Activated T-helper 1 cell treated with anti-CD3 and anti-CD28 coated beads, Interleukin-2, amount 50 U/mL, for 16 hours (primary cell): ENCODE data around the gene PPY.
"Not testable (repeated sequence)": the region's sequence is repeated elsewhere in the genome, so short reads cannot be mapped to it uniquely, and the experiment has no call there.

Source experiments
- DNase-seq, 2 donors: peaks; one replicate each; pipeline ENCODE4 v3.0.0-alpha.2; 2020; ENCODE audit warnings: low read depth in 1 of 2, low spot score in 1 of 2

Gene PPY

DNA sequence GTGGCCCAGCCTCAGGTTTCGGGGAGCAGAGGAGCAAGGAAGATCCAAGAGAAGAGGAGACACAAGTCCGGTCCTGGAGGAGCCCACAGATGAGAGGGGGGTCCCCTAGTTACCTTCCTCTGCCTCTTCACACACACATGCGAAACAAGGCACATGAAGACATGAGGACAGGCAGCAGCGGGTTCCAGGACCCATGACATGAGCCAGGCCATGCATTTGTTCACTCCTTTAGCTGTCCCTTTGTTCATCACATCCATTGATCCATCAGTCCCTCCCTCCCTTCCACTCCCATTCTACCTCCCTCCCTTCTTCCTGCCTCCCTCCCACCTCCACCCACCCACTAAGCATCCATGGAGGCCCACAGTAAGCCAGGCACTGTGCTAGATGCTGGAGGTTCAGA lies 9.4 kb downstream of the PPY start:
- no peak for DNase-seq

DNA sequence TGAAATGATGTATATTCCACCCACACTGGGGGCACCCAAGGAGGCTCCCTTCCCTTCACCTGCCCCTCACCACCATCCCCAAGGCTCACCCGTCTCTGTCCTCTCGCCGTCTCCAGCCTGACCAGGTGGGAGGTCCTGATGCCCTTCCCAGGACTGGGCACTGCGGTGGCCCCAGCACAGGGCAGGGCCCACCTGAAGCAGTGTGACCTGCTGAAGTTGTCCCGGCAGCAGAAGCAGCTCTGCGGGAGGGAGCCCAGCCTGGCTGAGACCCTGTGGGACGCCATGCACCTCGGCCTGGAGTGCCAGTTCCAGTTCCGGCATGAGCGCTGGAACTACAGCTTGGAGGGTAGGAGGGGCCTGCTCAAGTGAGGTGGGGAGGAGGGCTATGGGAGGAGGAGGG lies 9.9 kb downstream of the PPY start:
- DNase-seq = no peak

DNA sequence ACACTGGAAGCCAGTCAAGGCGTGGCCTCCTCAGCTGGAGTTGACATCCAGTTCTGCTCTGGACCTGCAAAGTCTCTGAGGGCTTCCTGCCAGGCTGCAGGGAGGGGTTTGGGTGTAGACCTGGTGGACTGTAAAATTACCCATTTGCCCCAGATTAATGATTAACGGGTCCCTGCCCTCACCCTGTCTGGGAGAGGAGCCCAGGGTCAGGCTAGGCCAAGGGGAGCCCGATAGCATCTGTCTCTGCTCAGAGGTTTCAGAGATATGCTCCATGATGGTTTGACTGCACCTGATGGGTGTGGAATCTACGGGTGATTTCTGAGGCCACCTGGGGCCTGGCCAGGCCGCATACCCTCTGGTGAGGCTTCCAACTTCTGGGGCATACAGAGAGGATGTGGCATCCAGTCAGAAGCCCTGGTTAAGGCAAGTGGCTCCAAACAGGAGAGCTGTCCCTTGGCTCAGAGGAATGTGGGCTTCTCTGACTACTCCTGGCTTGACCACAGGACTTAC lies 11.2 kb downstream of the PPY start:
- DNase-seq = no peak

DNA sequence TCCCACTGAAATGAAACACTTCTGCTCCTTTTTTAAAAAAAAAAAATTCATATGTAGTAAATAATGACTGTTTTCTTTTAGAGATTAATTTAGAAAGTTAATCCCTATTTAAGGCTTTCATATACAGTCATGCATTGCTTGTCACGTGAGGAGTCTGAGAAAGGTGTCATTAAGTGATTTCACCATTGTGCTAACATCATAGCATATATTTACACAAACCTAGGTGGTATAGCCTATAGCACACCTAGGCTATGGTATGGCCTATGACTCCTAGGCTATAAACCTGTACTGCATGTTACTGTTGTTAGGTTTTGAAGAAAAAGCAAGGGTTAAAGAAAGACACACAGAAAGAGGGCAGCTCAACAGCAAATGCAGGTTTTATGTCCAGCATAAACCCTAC lies 13.7 kb downstream of the PPY start:
- DNase-seq = no peak

DNA sequence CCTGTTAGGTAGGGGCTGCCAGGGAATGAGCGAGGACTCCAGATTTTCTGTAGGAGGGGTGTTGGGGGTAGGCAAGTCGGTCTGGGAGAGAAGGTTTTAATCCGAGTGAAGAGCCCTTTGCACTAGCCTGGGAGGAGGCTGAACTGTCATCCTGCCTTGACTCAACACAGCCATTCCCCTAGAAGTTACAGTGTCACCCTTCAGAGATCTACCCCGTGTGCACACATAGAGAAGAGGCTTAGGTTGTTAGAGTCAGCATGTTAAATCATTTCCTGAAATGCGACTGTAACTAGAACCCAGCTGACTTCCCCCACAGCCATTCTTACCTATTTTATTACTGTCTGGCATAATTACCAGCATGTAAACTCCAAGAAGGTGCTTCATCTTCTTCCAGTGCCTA lies 14.3 kb downstream of the PPY start:
- not testable (repeated sequence) for DNase-seq

DNA sequence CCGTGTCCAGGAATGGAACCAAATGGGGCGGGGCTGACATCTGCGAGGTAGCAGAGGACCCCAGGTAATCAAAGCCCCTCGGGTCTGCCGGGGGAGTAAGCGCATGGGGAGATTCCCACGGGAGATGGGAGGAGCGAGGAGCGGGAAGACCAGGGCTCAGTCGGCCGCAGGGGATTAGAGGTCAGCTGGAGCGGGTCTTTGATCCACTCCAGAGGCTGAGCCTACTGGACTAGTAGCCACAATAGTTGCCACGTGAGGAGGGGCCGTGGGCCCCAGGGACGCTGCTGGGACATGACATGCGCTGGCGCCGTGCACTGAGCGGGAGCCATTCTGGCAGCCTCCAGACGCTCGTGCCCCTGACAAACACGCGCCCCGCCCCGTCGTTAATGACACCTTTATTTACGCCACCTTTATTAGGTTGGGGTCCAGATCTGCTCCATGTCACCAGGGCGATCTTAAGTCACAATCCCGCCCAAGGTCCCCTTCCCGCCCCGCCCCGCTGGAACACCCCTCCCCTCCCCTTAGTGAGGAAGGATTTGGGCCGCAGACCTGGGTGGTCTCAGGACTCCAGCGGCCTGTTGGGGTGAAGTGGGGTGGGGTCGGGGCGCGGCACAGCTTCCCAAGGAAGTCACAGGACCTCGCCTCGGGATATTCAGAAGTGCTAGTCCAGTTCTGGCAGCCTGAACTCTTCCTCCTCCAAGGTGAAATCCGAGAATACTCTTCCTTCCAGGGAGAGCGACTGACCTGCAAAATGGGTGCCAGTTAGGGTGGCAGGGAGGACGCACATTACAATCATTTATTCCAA lies 15.0 kb downstream of the PPY start:
- no peak for DNase-seq

DNA sequence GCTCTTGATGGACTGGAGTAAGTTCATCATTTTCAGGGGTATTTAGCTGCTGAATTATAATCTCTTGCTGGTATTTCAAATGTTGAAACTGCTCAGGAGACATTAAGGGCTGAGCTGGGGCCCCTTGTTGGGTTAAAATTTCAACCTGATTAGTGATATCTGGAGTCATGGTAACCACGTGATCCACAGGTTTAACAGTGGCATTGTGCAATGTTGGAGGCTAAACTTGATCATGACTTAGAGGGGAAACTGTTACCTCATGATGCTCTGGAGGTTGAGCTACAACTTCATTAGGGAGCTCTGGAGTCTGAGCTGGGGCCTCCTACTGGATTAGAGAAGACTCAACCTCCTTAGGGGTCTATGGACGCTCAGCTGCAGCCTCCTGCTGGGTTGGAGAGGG lies 17.7 kb downstream of the PPY start:
- no peak for DNase-seq

DNA sequence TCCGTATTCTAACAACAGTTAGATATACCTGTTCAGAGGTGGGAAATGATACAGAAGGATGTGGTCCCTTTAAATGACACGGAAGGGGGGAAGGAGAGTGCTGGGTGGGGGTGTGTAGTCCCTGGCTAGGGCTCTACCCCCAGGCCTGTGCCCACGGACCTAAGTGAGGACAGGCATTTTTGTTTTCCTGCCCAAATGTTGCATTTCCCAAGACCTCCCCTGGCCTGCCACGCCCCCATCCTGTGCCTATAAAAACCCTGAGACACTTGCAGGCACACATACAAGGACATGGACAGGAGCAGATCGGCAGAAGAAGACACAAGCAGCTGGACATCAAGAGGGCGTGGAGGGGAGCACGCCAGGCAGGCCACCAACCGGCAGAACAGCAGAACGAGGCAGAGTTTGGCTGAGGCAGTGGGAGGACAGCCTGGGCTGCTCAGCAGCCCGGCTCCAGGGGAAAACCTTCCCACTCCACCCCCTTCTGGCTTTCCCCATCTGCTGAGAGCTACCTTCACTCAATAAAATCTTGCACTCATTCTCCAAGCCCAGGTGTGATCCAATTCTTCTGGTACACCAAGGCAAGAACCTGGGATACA lies 21.7 kb downstream of the PPY start:
- no peak for DNase-seq

DNA sequence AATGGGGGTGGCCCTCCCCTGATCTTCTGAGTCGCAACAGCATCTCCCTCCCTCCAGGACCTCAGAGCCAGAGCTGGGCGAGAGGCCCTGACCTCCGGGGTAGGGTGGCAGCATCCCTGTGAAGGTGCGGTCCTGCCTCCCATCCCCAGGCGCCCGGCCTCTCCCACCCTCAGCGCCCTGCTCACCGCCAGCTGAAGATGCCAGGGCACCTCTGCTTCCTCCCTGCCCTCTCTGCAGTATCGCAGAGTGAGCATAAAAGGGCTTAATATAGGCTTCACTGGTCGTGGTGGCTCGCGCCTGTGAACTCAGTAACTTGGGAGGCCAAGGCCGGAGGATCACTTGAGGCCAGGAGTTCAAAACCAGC lies 24.3 kb downstream of the PPY start:
- DNase-seq = no peak

DNA sequence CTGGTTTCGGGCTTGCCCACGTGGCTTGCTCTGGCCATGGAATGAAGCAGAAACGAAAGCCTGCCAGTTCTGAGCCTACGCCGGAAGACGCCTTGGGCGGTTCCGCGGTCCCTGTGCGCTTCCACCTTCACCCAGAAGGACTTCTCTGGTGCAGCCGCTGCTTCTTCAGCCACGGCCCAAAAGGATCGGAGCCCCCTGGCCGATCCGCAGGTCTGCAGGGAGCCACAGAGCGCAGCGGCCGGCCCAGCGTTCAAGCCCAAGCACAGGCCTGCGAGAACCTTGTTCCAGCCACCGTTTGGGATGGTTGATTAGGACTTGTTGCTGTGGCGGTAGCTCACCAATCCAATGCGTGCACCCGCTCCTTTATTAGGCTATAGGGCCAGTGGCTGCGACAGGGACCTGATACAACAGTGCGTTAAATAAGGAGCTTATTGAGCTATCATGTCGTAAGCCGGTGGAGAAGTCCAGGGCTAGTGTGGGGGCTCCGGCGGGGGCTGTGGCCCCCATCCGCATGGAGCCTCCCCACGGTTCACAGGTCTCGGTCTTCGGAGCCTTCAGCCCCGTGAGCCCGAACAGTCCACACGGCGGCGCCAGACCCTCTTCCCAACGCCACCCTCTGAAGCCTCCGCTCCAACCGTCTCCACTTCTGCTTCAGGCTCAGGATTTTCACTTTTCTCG lies 24.8 kb downstream of the PPY start:
- peak in 1 of 2 donors; percentile 22 for DNase-seq

DNA sequence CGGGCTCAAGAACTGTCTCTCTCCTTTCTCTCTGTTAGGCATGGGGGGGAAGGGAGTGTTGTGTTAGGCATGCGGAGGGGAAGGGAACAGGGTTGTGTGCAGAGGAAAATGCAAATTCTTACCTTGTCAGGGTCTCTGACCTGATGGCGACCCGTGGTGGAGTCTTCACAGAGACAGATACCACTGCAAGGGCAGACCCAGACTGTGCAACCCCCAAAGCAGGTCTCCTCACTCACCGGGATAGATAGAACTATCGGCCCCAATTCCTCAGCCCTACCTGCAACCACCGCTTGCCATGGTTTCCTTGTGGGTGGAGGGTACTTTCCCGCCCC lies 25.3 kb downstream of the PPY start:
- DNase-seq = no peak

DNA sequence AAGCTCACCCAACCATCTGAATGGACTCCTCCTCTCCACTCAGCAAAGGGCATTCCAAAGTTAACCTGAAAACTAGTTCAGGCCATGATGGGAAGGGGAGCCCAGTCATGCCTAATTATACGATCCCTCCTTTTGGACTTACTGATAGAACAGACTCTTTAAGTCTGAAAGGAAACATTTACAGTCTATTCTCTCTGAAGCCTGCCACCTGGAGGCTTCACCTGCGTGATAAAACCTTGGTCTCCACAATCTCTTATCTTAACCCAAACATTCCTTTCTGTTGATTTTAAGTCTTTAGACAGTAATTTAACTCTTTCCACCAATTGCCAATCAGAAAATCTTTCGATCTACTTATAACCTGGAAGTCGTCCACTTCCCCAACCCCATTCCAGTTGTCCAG lies 25.9 kb downstream of the PPY start:
- no peak for DNase-seq

DNA sequence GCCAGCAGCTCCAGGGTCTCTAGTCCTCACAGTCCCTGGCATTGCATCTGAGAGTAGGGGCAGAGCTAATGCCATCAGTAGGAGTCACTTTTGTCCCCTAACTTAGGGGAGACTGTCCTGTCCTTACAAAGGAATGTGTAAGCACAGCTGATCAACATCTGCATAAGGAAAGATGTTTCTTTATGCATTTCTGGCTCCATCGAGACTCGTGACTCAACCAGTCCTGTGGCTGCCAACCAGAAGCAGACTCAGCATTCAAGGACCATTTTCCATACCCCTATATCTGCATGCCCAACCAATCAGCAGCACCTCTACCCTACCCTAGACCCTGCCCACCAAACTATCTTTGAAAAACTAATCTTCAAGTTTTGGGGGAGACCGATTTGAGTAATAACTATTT lies 26.7 kb downstream of the PPY start:
- no peak for DNase-seq

DNA sequence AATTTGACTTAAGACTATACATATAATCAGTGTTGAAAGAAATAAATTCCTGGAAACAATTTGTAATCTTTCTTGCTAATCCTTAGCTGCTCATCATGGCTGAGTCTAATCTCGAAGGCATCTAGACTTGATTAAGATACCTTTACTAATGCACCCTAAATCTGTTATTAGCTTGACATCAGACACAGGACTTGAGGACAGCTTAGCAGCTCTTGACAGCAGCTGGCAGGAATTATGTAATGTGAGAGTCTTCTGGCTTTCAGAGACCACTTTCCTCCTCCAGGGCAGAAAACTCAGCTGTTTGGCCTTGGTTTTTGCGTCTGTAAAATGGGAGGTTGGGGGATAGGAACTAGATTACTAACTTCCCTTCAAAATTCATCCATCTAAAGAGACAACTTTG lies 27.8 kb downstream of the PPY start:
- no peak for DNase-seq

DNA sequence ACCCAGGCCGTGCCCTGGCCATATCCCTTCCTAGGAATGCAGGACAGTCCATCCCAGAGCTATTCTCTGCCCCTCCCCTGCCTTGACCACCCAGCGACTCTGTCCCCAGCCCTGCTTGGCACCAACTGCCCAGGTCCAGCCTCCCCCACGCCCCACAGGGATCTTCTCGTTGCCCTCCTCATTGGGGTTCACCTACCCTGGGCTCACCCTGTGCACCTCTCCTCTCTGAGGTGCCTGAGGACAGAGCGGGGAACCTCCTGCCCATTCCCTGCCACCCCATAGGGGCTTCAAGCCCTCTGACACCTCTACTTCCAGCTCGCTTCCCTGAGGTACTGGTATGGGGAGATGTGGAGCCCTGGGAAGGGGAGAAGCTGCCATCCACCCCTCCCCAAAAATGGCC lies 28.7 kb downstream of the PPY start:
- DNase-seq = no peak

DNA sequence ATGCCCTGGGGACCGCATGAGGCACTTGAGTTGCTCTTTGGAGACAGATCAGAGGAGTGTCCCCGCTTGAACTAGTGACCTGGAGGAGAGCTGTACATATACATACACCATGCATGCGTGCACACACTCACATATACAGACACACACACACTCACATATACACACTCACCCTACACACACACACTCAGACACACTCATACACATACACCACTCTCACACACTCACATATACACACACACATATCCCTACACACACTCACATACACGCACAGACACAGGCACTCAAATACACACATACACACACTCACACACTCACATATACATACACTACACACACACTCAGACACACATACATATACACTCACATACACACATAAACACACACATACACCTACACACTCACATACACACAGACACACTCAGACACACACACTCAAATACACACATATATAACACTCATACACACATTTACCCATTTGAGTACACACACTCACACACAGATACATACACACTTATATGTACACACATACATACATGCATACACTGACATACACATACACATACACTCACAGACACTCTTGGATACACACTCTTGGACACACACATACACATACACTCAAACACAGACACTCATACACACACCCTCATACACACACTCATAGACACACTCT lies 29.5 kb downstream of the PPY start:
- no peak for DNase-seq

DNA sequence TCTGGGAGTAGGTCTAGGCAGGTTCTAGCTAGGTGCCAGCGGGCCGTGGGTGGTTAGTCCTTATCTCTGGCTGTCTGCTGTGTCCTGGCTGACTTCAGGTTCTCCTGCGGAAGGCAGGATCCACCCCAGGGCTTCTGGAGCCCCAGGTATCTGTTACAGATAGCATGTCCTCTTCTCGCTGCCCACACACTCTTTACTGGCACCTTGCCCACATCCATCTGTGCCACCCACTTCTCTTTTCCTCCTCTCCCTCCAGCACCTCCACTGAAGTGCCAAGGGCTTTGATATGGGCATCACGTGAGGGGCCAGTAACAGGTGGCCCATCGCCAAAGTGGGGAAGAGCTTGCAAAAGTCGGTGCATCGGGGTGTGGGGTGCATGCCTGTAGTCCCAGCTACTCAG lies 30.4 kb downstream of the PPY start:
- no peak for DNase-seq

DNA sequence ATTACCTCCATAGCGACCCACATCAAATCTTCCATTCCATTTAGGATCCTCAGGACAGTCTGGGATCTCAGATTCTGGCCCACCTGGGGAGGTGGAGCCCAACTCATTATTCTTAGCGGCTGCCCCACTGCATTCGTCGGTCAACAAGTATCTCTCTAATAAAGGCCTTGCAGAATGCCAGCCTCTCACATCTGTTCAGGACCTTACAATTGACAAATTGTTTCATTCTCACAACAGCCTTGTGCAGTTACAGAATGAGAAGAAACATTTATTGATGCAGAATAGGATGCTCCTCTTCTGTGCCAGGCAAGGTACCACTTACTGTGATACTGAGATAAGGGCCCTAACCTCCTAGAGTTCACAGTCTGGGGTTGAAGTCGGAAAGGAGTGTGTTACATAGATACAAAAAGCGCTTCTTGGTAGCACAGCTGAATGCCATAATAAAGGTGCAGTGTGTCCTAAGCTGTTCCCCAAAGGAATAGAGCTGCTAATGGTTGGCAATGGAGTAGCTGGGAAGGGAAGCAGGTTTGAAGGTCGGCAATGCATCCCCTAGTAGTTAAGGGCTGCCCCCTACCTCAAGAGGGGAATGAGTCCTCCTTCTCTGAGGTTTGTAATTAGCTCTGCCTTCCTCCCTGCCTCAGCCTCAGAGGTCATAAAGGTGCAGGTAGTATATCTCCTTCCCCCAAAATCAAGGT lies 32.6 kb downstream of the PPY start:
- no peak for DNase-seq

DNA sequence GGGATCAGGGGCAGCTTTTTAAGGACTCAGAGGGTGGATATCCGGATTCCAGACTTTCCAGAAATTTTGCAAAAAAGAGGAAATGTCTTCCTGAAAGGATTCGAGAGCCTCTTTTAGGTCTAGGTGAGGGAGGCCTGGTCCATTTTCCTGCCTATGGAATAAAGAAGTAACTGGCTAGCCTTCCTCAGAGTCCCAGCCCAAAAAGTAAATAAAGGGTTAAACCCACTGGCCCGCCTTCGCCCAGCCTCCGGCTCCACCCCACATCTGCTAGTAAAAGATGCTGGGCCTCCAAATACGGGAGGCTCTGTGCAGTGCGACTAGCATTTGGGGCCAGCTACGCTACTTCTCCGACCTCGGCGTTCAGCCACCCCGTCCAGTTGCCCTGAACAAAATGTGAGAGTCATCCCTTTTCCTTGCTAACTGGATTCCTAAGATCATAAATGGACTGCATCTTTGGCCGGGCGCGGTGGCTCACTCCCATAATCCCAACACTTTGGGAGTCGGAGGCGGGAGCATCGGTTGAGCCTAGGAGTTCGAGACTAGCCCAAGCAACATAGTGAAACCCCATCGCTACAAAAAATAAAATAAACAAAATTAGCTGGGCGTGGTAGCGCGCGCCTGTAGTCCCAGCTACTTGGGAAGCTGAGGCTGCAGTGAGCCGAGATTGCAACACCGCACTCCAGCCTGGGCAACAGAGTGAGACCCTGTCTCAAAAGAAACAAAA lies 34.1 kb downstream of the PPY start:
- DNase-seq = peak; percentile 18 to 29

DNA sequence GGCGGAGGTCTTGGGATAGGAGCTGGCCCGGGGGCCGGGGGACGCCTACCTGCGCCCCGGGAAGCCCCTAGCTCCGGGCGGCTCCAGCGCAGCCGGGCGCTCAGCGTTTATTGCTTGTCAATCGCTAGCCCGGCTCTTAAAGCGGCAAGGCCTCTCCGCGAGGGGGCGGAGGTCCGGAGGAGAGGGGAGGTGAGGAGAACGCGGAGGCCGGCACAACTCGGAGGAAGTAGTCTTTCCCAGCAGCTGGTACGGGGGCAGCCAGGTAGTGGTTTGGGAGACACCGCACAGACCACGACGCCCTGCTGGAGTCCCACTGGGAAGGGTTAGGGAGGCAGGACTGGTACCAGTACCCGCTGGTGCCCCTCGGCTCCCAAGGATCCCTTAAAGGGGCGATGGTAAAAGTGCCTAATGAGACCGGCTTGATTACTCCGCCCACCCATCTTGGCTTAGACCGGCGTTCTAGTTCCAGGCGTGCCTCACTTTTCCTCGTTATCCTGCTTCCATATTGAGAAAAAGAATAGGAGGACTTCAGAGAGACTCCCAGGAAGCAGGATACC lies 34.8 kb downstream of the PPY start, which contains the start of gene MPP2:
Gene MPP2, minus strand, starts transcription at position 112 of the 557 bp plus-strand sequence. CDS start 3,076 bp downstream, outside the sequence.
- peak; percentile 21 to 42 for DNase-seq
